ENCODE measurements around the gene SLC9A9. TPM values are rescaled to one million over a fixed set of nuclear protein-coding genes. Genes with fewer than 3 reads are reported as not detected.

Gene SLC9A9
- total and polyA plus RNA-seq, 10 of the 15 experiments (the other 5 are each of a cell fraction or from before 2014, with no cell fraction given) = 3.5 to 14.2 (median 9.3) TPM

DNA sequence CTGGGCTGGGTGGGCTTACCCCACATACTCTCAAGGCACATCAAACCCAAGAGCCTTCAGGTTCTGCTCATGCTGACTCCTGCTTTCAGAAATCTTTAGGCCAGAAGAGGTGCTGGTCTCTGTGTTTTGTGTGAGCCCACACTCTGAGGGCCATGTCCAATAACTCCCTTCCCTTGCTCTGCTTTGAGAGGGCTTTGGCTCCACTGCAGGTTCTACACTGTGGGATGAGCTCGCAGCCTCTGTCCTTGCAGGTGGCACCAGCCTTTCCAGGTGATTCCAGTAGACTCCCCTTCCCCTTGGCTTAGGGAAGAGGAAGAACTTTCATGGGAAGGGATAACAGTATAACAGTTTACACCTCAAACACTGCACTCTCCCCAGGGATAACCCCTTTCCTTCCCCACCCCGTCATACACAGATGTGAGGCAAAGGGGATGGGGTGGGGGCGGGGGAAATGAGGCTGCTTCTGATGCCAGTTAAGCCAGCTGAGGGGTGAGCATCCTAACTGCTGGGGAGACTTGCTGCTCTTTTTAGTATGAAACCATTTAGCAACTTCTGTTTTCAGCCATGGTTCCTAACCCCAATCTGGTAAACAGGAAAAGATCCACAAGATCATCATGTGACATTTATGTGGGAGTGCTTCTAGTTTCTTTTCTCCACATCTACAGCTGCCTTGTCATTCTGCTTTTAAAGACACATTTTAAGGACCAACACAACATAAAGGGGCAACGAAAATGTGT lies 262.4 kb downstream of the SLC9A9 start:
- Histone ChIP-seq H4K20me1 (ENCODE audit: control insufficient read depth, insufficient read depth) (no peaks in the 10 kb centered on the region), H3K4me2 (ENCODE audit: control insufficient read depth, insufficient read depth) (no peak overlapping the region), H3K79me2 (ENCODE audit: control insufficient read depth, insufficient read depth, low read length) (no peaks in the 10 kb centered on the region), H3K4me3 (no peak overlapping the region), H3K36me3 (ENCODE audit: control insufficient read depth in 2 of 2, insufficient read depth in 2 of 2, low read length in 1 of 2) (no peaks in the 10 kb centered on the region), H2AFZ (ENCODE audit: control insufficient read depth, low read depth, low read length) (peak overlapping the region; percentile 12), H3K9ac (ENCODE audit: control insufficient read depth, insufficient read depth, low read length) (no peak overlapping the region), H3K9me3 (replicated peaks; ENCODE audit: control insufficient read depth, insufficient read depth, low read length) (no peaks in the 10 kb centered on the region), H3K27me3 (replicated peaks in 1 of 2; ENCODE audit: control insufficient read depth in 2 of 2, insufficient read depth in 2 of 2, low read length in 1 of 2) (no peaks in the 10 kb centered on the region), H3K4me1 (ENCODE audit: control insufficient read depth, insufficient read depth, low read length) (peaks cover 24% of the 10 kb centered on the region), H3K27ac (ENCODE audit: control insufficient read depth, insufficient read depth) (no peak overlapping the region)
- CTCF ChIA-PET = no interaction called here
- peak; percentile 45 for DNase-seq (ENCODE audit: low read depth, low spot score)
- RAD21 ChIA-PET (ENCODE audit: unreplicated experiment) = no interaction called here
- in situ Hi-C loops (cut with MboI) (no loop called here), intact Hi-C loops (cut with micrococcal nuclease; ENCODE audit: unreplicated experiment) (no loop called here)
- peak; percentile 16; the same call in 1 of the 3 replicates for ATAC-seq
- peak; percentile 13 for FAIRE-seq
- BruUV-seq (replicated peaks) = no TSS peak
- 49% methylated on average over 4 of the region's 4 CpGs for WGBS (ENCODE audit: insufficient coverage, insufficient replicate concordance, low lambda C conversion rate, missing lambda C conversion rate)
- POLR2A ChIA-PET = no interaction called here
- SMC1A ChIA-PET (ENCODE audit: uncharacterized antibody, unreplicated experiment) = no interaction called here
- TF ChIP-seq ATF7 (IDR thresholded peaks at IDR 0.05; ENCODE audit: low read depth) (no peak), SIX5 (IDR thresholded peaks at IDR 0.05; ENCODE audit: low read depth, low read length, severe bottlenecking) (no peak), ZNF24 (IDR thresholded peaks at IDR 0.05) (no peak), MEF2B (IDR thresholded peaks at IDR 0.05; ENCODE audit: partially characterized antibody, poor library complexity, severe bottlenecking) (no peak), TCF12 (IDR thresholded peaks at IDR 0.05; ENCODE audit: low read depth, low read length) (0 out of 2 replicates have a peak, but pooled peaks have one; percentile 45), MAX (IDR thresholded peaks at IDR 0.05; ENCODE audit: low read depth, low read length) (no peak), MEF2A (IDR thresholded peaks at IDR 0.05; ENCODE audit: insufficient read depth, low read depth, low read length) (0 out of 2 replicates have a peak, but pooled peaks have one; percentile 29), HDGF (IDR thresholded peaks at IDR 0.05) (no peak), IKZF2 (IDR thresholded peaks at IDR 0.05) (peak in 1 of 2 experiments; percentile 33; a peak in 1 of 4 replicates), ZZZ3 (IDR thresholded peaks at IDR 0.05; ENCODE audit: control insufficient read depth, insufficient read length, low read depth) (no peak), SMC3 (IDR thresholded peaks at IDR 0.05; ENCODE audit: borderline replicate concordance, low read length) (no peak), TARDBP (IDR thresholded peaks at IDR 0.05; ENCODE audit: borderline replicate concordance) (no peak), EED (IDR thresholded peaks at IDR 0.05; ENCODE audit: low read depth) (peak; percentile 31; the same call in 1 of the 2 replicates), IKZF1 (conservative IDR thresholded peaks at IDR 0.05) (no peak)
- TF ChIP-seq, protein P1, sequence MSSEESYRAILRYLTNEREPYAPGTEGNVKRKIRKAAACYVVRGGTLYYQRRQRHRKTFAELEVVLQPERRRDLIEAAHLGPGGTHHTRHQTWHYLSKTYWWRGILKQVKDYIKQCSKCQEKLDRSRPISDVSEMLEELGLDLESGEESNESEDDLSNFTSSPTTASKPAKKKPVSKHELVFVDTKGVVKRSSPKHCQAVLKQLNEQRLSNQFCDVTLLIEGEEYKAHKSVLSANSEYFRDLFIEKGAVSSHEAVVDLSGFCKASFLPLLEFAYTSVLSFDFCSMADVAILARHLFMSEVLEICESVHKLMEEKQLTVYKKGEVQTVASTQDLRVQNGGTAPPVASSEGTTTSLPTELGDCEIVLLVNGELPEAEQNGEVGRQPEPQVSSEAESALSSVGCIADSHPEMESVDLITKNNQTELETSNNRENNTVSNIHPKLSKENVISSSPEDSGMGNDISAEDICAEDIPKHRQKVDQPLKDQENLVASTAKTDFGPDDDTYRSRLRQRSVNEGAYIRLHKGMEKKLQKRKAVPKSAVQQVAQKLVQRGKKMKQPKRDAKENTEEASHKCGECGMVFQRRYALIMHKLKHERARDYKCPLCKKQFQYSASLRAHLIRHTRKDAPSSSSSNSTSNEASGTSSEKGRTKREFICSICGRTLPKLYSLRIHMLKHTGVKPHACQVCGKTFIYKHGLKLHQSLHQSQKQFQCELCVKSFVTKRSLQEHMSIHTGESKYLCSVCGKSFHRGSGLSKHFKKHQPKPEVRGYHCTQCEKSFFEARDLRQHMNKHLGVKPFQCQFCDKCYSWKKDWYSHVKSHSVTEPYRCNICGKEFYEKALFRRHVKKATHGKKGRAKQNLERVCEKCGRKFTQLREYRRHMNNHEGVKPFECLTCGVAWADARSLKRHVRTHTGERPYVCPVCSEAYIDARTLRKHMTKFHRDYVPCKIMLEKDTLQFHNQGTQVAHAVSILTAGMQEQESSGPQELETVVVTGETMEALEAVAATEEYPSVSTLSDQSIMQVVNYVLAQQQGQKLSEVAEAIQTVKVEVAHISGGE (CRISPR knock-in tag; IDR thresholded peaks at IDR 0.05) = no peak
- TF ChIP-seq, protein P2, sequence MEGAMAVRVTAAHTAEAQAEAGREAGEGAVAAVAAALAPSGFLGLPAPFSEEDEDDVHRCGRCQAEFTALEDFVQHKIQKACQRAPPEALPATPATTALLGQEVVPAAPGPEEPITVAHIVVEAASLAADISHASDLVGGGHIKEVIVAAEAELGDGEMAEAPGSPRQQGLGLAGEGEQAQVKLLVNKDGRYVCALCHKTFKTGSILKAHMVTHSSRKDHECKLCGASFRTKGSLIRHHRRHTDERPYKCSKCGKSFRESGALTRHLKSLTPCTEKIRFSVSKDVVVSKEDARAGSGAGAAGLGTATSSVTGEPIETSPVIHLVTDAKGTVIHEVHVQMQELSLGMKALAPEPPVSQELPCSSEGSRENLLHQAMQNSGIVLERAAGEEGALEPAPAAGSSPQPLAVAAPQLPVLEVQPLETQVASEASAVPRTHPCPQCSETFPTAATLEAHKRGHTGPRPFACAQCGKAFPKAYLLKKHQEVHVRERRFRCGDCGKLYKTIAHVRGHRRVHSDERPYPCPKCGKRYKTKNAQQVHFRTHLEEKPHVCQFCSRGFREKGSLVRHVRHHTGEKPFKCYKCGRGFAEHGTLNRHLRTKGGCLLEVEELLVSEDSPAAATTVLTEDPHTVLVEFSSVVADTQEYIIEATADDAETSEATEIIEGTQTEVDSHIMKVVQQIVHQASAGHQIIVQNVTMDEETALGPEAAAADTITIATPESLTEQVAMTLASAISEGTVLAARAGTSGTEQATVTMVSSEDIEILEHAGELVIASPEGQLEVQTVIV (IDR thresholded peaks at IDR 0.05; ENCODE audit: borderline replicate concordance, partially characterized antibody) = no peak
- TF ChIP-seq, protein P3, sequence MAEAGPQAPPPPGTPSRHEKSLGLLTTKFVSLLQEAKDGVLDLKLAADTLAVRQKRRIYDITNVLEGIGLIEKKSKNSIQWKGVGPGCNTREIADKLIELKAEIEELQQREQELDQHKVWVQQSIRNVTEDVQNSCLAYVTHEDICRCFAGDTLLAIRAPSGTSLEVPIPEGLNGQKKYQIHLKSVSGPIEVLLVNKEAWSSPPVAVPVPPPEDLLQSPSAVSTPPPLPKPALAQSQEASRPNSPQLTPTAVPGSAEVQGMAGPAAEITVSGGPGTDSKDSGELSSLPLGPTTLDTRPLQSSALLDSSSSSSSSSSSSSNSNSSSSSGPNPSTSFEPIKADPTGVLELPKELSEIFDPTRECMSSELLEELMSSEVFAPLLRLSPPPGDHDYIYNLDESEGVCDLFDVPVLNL (IDR thresholded peaks at IDR 0.05; ENCODE audit: low read depth, low read length) = no peak
